NB4 (cell line): ENCODE data around the gene CD200.

Source experiments
- DNase-seq: peaks from one replicate; pipeline ENCODE4 v3.0.0; 2010; ENCODE audit warnings: low read depth
- H3K4me3 ChIP-seq: one replicate; pipeline ENCODE4 v1.5.1; 2011; ENCODE audit warnings: mild to moderate bottlenecking, low read depth, low read length, moderate library complexity
- MYC ChIP-seq: IDR thresholded peaks from 2 replicates; pipeline ENCODE4 v1.6.1; 2011; ENCODE audit warnings: low read depth, low read length
- POLR2A ChIP-seq: IDR thresholded peaks from 2 replicates; pipeline ENCODE4 v1.6.1; 2011; ENCODE audit warnings: mild to moderate bottlenecking; ENCODE audit not compliant: insufficient read length; ENCODE audit errors: extremely low read depth
- TF ChIP-seq, protein P1 (sequence below): IDR thresholded peaks from 2 replicates; pipeline ENCODE4 v1.6.1; 2011; ENCODE audit warnings: low read depth, low read length
- TF ChIP-seq, protein P2 (sequence below): IDR thresholded peaks from one replicate; pipeline ENCODE4 v1.5.1; 2012; ENCODE audit warnings: low read depth, low read length

CD200 gene

DNA sequence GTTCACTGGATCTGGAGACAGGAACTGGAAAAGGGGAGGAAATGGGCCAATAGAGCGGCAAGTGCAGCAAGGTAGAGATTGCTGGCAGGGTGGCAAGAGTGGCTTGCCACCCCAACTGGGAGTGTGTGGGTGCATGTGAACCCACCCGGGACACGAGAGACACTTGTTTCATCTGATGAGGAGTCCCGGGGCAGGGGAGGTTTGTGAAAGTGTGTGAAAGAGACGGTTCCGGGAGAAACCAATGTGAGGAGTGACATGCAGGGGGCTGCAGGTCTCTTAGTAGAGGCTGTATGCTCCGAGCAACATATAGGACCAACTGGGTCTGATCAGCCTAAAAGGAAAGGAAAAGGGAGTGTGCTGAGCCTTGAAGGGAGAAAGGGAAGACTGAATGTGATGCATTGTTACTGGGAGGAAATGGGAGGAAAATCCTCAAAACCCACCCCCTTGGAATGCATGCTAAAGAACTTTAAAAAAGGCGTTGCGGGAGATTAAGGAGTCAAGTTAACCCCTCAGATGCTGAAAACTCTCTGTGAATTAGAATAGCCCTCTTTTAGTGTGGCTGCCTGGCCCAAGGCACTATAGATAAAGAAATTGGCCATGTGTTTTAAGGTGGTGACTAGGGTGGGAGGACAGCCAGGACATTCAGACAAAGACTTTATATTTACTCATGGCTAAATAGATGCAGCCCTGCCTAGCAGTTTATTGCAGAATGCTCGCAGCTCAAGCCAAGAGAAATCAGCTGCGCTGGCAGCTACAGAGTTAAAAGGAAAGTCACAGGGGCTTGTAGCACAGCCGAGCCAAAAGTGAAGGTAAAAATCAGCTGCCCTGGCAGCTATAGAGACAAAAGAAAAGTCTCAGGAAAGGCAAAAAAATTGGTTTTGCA lies 29.8 kb upstream of the CD200 start:
- H3K4me3 ChIP-seq: no peak overlapping the region
- DNase-seq: no peak
- TF ChIP-seq POLR2A (no peak), MYC (no peak)
- TF ChIP-seq, protein P1, sequence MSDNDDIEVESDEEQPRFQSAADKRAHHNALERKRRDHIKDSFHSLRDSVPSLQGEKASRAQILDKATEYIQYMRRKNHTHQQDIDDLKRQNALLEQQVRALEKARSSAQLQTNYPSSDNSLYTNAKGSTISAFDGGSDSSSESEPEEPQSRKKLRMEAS: no peak
- TF ChIP-seq, protein P2, sequence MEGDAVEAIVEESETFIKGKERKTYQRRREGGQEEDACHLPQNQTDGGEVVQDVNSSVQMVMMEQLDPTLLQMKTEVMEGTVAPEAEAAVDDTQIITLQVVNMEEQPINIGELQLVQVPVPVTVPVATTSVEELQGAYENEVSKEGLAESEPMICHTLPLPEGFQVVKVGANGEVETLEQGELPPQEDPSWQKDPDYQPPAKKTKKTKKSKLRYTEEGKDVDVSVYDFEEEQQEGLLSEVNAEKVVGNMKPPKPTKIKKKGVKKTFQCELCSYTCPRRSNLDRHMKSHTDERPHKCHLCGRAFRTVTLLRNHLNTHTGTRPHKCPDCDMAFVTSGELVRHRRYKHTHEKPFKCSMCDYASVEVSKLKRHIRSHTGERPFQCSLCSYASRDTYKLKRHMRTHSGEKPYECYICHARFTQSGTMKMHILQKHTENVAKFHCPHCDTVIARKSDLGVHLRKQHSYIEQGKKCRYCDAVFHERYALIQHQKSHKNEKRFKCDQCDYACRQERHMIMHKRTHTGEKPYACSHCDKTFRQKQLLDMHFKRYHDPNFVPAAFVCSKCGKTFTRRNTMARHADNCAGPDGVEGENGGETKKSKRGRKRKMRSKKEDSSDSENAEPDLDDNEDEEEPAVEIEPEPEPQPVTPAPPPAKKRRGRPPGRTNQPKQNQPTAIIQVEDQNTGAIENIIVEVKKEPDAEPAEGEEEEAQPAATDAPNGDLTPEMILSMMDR: no peak

DNA sequence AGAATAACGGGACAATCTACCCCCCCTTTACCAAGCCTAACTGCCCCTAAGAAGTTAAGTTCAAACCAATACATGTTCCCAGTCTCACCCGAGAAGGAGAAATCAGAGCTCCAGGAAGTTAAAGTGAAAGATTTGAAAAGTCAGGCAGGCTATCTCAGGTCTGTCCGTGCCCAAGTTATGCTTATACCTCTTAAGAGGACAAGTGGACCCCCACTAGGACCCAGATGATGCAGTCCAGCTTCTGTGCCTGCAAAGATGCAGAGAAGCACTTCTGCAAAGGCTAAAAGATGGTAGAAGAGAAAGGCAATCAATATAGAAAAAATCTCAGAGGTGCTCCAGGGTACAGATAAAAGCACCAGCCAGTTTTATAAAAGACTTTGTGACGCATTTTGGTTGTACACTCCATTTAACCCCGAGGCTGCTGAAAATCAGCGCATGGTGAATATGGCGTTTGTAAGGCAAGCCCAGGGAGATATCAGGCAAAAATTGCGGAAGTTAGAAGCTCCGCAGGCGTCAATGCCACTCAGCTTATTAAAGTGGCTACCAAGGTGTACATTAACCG lies 29.1 kb upstream of the CD200 start:
- DNase-seq: no peak
- TF ChIP-seq, protein P2: no peak
- no peak for TF ChIP-seq MYC
- TF ChIP-seq POLR2A: no peak
- TF ChIP-seq, protein P1: no peak
- H3K4me3 ChIP-seq: no peak overlapping the region

DNA sequence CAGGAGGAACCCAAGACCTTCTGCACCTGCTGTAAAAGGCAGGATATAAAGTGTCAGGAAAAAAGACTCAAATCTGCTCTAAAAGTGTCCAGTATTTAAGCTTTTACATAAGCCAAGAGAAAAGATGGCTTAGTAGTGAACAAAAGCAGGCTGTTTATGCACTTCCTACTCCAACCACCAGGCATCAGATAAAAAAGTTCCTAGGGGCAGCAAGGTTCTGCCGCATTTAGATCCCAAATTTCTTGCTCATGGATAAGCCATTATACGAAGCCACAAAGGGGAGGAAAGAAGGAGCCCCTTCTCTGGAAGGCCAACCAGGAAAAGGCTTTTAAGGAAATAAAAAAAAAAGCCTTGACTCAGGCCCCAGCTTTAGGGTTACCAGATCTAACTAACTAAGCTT lies 28.3 kb upstream of the CD200 start:
- no peak for DNase-seq
- H3K4me3 ChIP-seq: no peak overlapping the region
- TF ChIP-seq MYC (no peak), POLR2A (no peak)
- TF ChIP-seq, protein P1: no peak
- TF ChIP-seq, protein P2: no peak

DNA sequence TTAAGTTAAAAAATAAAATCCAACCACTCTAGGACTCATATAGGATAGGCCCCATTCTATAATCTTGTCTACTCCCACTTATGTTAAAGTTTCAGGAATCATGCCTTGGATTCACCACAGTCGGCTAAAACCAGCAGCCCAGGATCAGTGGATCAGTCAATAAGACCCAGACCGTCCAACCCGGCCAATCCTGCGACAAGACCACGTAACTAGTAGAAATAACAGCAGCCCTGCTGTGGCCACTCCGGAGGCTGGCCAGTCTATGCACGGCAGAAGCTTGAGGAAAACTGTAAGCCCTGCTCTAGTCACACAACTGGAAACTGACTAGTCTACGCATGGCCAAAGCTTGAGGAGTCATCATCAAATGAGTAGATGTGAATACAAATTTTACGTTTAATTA lies 26.1 kb upstream of the CD200 start:
- no peak overlapping the region for H3K4me3 ChIP-seq
- no peak for DNase-seq
- TF ChIP-seq MYC: no peak
- no peak for TF ChIP-seq POLR2A
- TF ChIP-seq, protein P1: no peak
- TF ChIP-seq, protein P2: no peak

DNA sequence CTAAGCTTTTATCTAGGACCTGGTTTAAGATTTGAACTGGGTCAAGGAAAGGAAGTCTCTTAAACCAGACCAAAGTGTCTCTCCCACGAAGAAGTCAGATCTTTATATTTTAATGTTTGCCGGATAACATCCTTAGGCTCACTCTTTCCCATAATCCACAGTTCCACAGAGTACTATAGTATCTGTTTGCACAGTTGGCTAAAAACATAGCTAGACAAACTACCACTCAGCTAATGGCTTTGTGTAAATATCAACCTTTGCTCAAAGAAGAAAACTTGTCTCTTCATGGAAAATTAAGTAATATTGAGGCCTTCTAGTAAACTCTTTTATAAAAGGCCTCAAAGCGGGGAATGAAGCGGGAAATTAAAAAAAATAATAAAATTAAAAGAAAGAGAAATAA lies 25.4 kb upstream of the CD200 start:
- DNase-seq: no peak
- TF ChIP-seq MYC: no peak
- TF ChIP-seq POLR2A: no peak
- TF ChIP-seq, protein P1: no peak
- TF ChIP-seq, protein P2: no peak
- H3K4me3 ChIP-seq: no peak overlapping the region
